ENCODE measurements around the gene FCMR. TPM values are rescaled to one million over a fixed set of nuclear protein-coding genes. Genes with fewer than 3 reads are reported as not detected.

Gene FCMR
- total and polyA plus RNA-seq, 10 of the 15 experiments (the other 5 are each of a cell fraction or from before 2014, with no cell fraction given) = 79.7 to 245 (median 123) TPM

GRCh38 chr1:206895837-206896242 is 25.9 kb downstream of the FCMR start:
- Histone ChIP-seq H3K4me3 (no peak overlapping the region), H3K9ac (ENCODE audit: control insufficient read depth, insufficient read depth, low read length) (no peak overlapping the region), H3K4me1 (ENCODE audit: control insufficient read depth, insufficient read depth, low read length) (no peaks in the 10 kb centered on the region), H3K79me2 (ENCODE audit: control insufficient read depth, insufficient read depth, low read length) (no peaks in the 10 kb centered on the region), H3K4me2 (ENCODE audit: control insufficient read depth, insufficient read depth) (no peak overlapping the region), H2AFZ (ENCODE audit: control insufficient read depth, low read depth, low read length) (no peak overlapping the region), H3K36me3 (ENCODE audit: control insufficient read depth in 2 of 2, insufficient read depth in 2 of 2, low read length in 1 of 2) (no peaks in the 10 kb centered on the region), H3K27me3 (replicated peaks in 1 of 2; ENCODE audit: control insufficient read depth in 2 of 2, insufficient read depth in 2 of 2, low read length in 1 of 2) (no peaks in the 10 kb centered on the region), H4K20me1 (ENCODE audit: control insufficient read depth, insufficient read depth) (no peaks in the 10 kb centered on the region), H3K9me3 (replicated peaks; ENCODE audit: control insufficient read depth, insufficient read depth, low read length) (no peaks in the 10 kb centered on the region), H3K27ac (ENCODE audit: control insufficient read depth, insufficient read depth) (no peak overlapping the region)
- ChIA-PET POLR2A (no interaction called here), RAD21 (ENCODE audit: unreplicated experiment) (interaction anchor here (1.3 kb wide), 1 partner anchor 17 kb away, joined by 3 read pairs; no protein-coding TSS in a partner anchor), CTCF (interaction anchor here (0.6 to 3.2 kb wide), 14 partner anchors 10 to 315 kb away, joined by 3 to 14 read pairs (median 4); partner anchors contain the start of gene IL20), SMC1A (ENCODE audit: uncharacterized antibody, unreplicated experiment) (interaction anchor here (1.0 to 1.6 kb wide), 5 partner anchors 10 to 86 kb away, joined by 3 to 7 read pairs (median 4); no protein-coding TSS in a partner anchor)
- ATAC-seq (no peak), FAIRE-seq (no peak), DNase-seq (ENCODE audit: low read depth, low spot score) (no peak)
- TF ChIP-seq RBBP5 (conservative IDR thresholded peaks at IDR 0.05) = no peak
- TF ChIP-seq ZSCAN29 (IDR thresholded peaks at IDR 0.05) = no peak
- no peak for TF ChIP-seq MTA3 (IDR thresholded peaks at IDR 0.05; ENCODE audit: borderline replicate concordance, low read length)
- no peak for TF ChIP-seq PAX5 (IDR thresholded peaks at IDR 0.05; ENCODE audit: borderline replicate concordance, low read depth, low read length)
- no peak for TF ChIP-seq ZNF207 (IDR thresholded peaks at IDR 0.05; ENCODE audit: borderline replicate concordance)
- no peak for TF ChIP-seq WRNIP1 (IDR thresholded peaks at IDR 0.05; ENCODE audit: borderline replicate concordance, low read depth, low read length)
- TF ChIP-seq NFXL1 (IDR thresholded peaks at IDR 0.05; ENCODE audit: borderline replicate concordance) = no peak
- no peak for TF ChIP-seq MYC (IDR thresholded peaks at IDR 0.05; ENCODE audit: insufficient read depth, insufficient read length, insufficient replicate concordance, low read length, severe bottlenecking)
- no peak for TF ChIP-seq ETV6 (conservative IDR thresholded peaks at IDR 0.05 in 1 of 2, IDR thresholded peaks at IDR 0.05 in 1 of 2; ENCODE audit: borderline replicate concordance in 1 of 2, low read depth in 1 of 2)
- TF ChIP-seq MYB (IDR thresholded peaks at IDR 0.05; ENCODE audit: borderline replicate concordance, low read depth, low read length) = no peak
- TF ChIP-seq DPF2 (IDR thresholded peaks at IDR 0.05) = no peak
- no peak for TF ChIP-seq TCF3 (IDR thresholded peaks at IDR 0.05; ENCODE audit: borderline replicate concordance, insufficient read depth, low read depth, low read length)
- no peak for TF ChIP-seq CUX1 (IDR thresholded peaks at IDR 0.05; ENCODE audit: insufficient replicate concordance, low read depth, low read length)
- no peak for TF ChIP-seq IKZF2 (IDR thresholded peaks at IDR 0.05)
- no peak for TF ChIP-seq RUNX3 (IDR thresholded peaks at IDR 0.05; ENCODE audit: low read length)
- 0% methylated on average over 3 of the region's 3 CpGs for WGBS (ENCODE audit: insufficient coverage, insufficient replicate concordance, low lambda C conversion rate, missing lambda C conversion rate)
- BruUV-seq (replicated peaks) = no TSS peak
- intact Hi-C loops (cut with micrococcal nuclease; ENCODE audit: unreplicated experiment) = no loop called here
- in situ Hi-C loops (cut with MboI) = no loop called here

All from GM12878 (cell line).